CD4-positive, alpha-beta T cell treated with Interleukin-2 at 100 ng/mL for 4 hours (primary cell): Measurements from ENCODE around the gene CLIC4.
"Not testable (repeated sequence)": the region's sequence is repeated elsewhere in the genome, so short reads cannot be mapped to it uniquely, and the experiment has no call there.

Source experiments
- DNase-seq: peaks from one replicate; pipeline ENCODE4 v3.0.0-alpha.2; 2020; ENCODE audit warnings: low spot score

Gene CLIC4

DNA sequence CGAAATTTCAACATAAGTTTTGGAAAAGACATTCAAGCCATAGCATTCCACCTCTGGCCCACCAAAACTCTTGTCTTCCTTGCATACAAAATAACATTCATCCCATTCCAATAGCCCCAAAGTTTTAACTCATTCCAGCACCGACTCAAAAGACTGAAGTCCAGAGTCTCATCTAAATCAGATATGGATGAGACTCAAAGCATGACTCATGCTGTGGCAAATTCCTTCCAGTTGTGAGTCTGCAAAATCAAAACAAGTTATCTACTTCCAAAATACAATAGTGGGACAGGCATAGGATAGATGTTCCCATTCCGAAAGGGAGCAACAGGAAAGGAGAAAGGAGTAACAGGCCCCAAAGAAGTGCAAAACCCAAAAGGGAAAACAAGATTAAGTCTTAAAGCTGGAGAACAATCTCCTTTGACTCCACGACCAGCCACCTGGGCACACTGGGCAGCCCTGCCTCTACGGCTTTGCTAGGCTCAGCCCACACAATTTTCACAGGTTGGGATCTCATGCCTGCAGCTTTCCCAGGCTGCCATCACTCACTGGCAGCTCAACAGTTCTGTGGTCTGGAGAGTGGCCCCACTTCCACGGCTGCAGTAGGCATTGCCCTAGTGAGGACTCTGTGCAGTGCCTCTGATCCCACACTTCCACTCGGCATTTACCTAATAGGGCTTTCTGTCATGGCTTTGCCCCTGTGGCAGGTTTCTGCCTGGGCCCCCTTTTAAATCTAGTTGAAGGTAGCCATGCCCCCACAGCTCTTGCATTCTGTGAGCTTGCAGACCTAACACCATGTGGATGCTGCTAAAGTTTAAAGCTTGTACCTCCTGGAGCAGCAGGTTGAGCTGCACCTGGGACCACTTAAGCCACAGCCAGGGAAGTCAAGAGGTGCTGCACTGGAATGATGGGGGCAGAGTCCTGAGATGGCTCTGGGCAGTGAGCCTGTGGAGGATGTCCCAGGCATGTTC, 133.8 kb downstream of the CLIC4 start:
- no peak for DNase-seq

DNA sequence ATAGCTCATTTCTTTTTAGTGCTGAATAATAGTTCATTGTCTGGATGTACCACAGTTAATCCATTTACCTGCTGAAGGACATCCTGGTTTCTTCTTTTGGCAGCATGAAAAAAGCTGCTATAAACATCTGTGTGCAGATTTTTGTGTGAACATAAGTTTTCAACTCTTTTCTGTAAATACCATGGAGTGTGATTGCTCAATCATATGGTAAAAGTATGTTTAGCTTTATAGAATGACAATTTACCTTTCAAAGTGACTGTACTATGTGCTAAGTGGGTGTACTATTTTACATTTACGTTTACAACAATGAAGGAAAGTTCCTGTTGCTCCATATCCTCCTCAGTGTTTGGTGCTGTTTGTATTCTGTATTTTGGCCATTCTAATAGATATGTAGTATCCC, 135.8 kb downstream of the CLIC4 start:
- no peak for DNase-seq

GRCh38 chr1:24884751-24885150, 139.5 kb downstream of the CLIC4 start:
- DNase-seq, result no peak

- no peak for DNase-seq
Measured at GRCh38 chr1:24886241-24886640, 141.0 kb downstream of the CLIC4 start.

DNA sequence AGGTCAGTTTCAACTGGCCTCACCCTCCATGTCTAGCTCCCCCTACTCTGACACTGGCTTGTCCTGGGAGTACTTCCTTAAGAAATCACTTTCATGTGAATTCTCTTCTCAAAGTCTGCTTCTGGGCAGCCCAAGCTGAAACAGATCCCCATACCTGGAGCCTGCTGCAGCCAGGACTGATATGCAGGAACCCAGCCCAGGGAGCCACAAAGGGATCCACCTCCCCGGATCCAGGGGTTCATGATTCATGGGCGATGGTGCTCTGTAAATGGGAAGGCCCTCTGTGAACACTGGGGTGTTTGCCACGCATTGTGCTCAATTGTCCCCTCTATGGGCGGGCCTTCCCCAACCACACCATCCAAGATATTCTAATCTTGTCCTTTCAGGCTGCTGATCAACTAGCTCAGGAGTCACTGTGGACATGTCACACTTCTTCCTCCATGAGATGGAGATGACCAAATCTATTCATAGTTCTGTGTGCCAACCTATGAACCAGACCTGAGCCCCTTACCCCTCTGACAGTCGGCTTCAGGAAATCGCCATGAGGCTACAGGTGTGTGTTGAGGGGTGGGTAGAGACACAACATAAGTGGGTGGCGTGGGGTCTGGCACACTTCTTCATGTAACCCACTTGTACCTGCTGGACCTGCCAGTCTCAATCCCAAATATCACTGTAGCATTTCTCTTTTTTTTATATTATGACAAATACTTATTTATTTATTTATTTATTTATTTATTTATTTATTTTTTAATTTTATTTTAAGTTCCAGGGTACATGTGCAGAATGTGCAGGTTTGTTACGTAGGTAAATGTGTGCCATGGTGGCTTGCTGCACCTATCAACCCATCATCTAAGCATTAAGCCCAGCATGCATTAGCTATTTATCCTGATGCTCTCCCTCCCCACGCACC, 143.1 kb downstream of the CLIC4 start:
- no peak for DNase-seq

GRCh38 chr1:24888971-24889676, 143.9 kb downstream of the CLIC4 start:
- DNase-seq, result no peak

DNA sequence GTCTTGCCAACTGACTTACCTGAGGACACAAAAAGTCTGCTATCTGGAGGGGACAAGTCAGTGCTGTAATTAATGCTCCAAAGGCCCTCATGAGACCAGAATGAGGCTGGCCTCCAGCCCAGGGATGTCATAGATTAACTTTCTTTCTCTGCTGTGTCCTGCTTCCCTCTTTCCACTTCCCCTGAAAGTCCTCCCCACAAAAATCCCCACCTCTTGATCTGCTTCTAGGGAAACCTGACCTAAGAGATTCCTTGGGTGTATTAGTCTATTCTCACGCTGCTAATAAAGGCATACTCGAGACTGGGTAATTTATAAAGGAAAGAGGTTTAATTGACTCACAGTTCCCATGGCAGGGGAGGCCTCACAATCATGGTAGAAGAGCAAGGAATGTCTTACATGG, 145.6 kb downstream of the CLIC4 start:
- DNase-seq, result no peak

- not testable (repeated sequence) for DNase-seq
Measured at GRCh38 chr1:24891367-24891766, 146.1 kb downstream of the CLIC4 start.

- DNase-seq, result no peak
Measured at GRCh38 chr1:24892188-24893153, 147.2 kb downstream of the CLIC4 start.

DNA sequence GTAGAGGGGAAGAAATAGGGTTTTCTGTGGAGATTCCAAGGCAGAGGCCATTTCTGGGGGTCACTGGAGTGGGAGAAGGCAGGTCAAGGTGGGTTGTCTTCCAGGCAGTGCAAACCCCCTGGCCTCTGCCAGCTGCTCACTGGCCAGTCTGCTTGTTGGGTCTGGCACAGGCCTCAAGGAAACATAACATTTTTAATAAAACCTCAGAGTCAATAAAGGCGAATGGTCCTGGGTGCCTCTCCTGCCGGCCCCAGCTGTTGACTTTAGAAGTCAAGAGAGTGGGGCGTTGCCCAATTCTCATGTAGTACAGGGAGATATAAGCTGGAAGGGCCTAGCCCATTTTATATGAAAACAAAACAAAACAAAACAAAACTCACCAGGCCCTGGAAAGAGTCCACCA, 148.2 kb downstream of the CLIC4 start:
- no peak for DNase-seq
